T-cell (primary cell): ENCODE measurements around the gene KDM4E. TPM values are rescaled to one million over a fixed set of nuclear protein-coding genes. Genes with fewer than 3 reads are reported as not detected.

Experiments used
- ATAC-seq, 4 experiments: fragments of 200-7000 bp in 3 of 4; fragments of 150-1000 bp in 1 of 4; cut with Tn5 transposase; replicated peaks in 1 of 4; 1 replicate in 3 of 4; 2 replicates in 1 of 4; pipeline ENCODE4 v1.10.0; 2021; ENCODE audit warnings: moderate library complexity in 3 of 4, mild to moderate bottlenecking in 2 of 4, moderate number of reproducible peaks in 1 of 4
- CTCF ChIA-PET, 2 donors: fragments of 300-600 bp; sonication (Branson Sonifier 250); formaldehyde crosslinking; loops; one replicate each; lab custom pipeline; 2022; ENCODE audit warnings: antibody characterized with exemption in 2 of 2; lab: Charles Lee
- POLR2A ChIA-PET, 2 donors: fragments of 300-600 bp; sonication (Branson Sonifier 250); formaldehyde crosslinking; loops; one replicate each; lab custom pipeline; 2022; ENCODE audit warnings: antibody characterized with exemption in 2 of 2; lab: Charles Lee
- DNase-seq, 35 experiments: peaks; one replicate each; pipeline versions ENCODE4 v3.0.0 to v3.0.0-alpha.2; 2013 to 2023
- H3K27ac ChIP-seq: one replicate; pipeline ENCODE4 v1.5.1; 2013; ENCODE audit warnings: low read length
- H3K27me3 ChIP-seq, 2 experiments: replicated peaks in 1 of 2; 1 replicate in 1 of 2; 2 replicates in 1 of 2; pipeline versions ENCODE4 v1.6.1 to v1.7.0; 2013; ENCODE audit warnings: low read length in 1 of 2, mixed read lengths in 1 of 2; ENCODE audit not compliant: control insufficient read depth in 2 of 2, insufficient read depth in 2 of 2; ENCODE audit errors: extremely low read depth in 1 of 2
- H3K36me3 ChIP-seq, 2 donors: 1 replicate in 1 of 2; 2 replicates in 1 of 2; pipeline versions ENCODE4 v1.6.1 to v1.7.0; 2013; ENCODE audit warnings: low read length in 1 of 2; ENCODE audit not compliant: control insufficient read depth in 2 of 2, insufficient read depth in 1 of 2; ENCODE audit errors: extremely low read depth in 1 of 2
- H3K4me1 ChIP-seq, 2 experiments: 1 replicate in 1 of 2; 2 replicates in 1 of 2; pipeline versions ENCODE4 v1.6.1 to v1.7.0; 2013; ENCODE audit warnings: low read length in 2 of 2, mixed read lengths in 1 of 2; ENCODE audit not compliant: insufficient read depth in 2 of 2, control insufficient read depth in 1 of 2; ENCODE audit errors: extremely low read depth in 1 of 2
- H3K4me3 ChIP-seq, 2 donors: 1 replicate in 1 of 2; 2 replicates in 1 of 2; pipeline versions ENCODE4 v1.5.1 to v1.7.0; 2013; ENCODE audit warnings: mild to moderate bottlenecking in 2 of 2, low read length in 1 of 2, moderate library complexity in 1 of 2; ENCODE audit not compliant: control insufficient read depth in 1 of 2; ENCODE audit errors: extremely low read depth in 1 of 2
- H3K9me3 ChIP-seq: 2 replicates; pipeline ENCODE4 v1.7.0; 2013
- H3K27ac Mint-ChIP-seq, 2 donors: one replicate each; pipeline ENCODE4 v1.8.0; 2020 to 2021; ENCODE audit warnings: mild to moderate bottlenecking in 2 of 2, mixed read lengths in 2 of 2
- H3K27me3 Mint-ChIP-seq, 2 donors: one replicate each; pipeline ENCODE4 v1.8.0; 2021 to 2022; ENCODE audit warnings: mixed read lengths in 2 of 2
- H3K36me3 Mint-ChIP-seq: one replicate; pipeline ENCODE4 v1.8.0; 2021; ENCODE audit warnings: mixed read lengths
- H3K4me1 Mint-ChIP-seq, 3 donors: one replicate each; pipeline ENCODE4 v1.8.0; 2020 to 2022; ENCODE audit warnings: mixed read lengths in 3 of 3, mild to moderate bottlenecking in 1 of 3
- H3K4me3 Mint-ChIP-seq, 3 donors: one replicate each; pipeline ENCODE4 v1.8.0; 2020 to 2022; ENCODE audit warnings: mild to moderate bottlenecking in 3 of 3, mixed read lengths in 3 of 3, moderate library complexity in 3 of 3
- H3K9me3 Mint-ChIP-seq, 3 donors: one replicate each; pipeline ENCODE4 v1.8.0; 2020 to 2022; ENCODE audit warnings: mixed read lengths in 3 of 3
- WGBS: methylation state at CpG from one replicate; pipeline ENCODE4 v1.1.5; 2013; ENCODE audit warnings: missing lambda C conversion rate; ENCODE audit not compliant: insufficient coverage; 5-methylcytosine and 5-hydroxymethylcytosine counted together
- total RNA-seq, 35 experiments: library from RNA in 6 of 35; stranded (reverse) in 6 of 35; fragments of 120-200 nt in 1 of 35; gene quantifications; one replicate each; pipeline versions ENCODE4 v1.2.1 to v1.2.4 and lab custom pipeline; 2013 to 2026

The KDM4E gene
- total RNA-seq, 5 donors from 2014 or later (not counting 1 experiment from before 2014, with no cell fraction given), result not detected

DNA sequence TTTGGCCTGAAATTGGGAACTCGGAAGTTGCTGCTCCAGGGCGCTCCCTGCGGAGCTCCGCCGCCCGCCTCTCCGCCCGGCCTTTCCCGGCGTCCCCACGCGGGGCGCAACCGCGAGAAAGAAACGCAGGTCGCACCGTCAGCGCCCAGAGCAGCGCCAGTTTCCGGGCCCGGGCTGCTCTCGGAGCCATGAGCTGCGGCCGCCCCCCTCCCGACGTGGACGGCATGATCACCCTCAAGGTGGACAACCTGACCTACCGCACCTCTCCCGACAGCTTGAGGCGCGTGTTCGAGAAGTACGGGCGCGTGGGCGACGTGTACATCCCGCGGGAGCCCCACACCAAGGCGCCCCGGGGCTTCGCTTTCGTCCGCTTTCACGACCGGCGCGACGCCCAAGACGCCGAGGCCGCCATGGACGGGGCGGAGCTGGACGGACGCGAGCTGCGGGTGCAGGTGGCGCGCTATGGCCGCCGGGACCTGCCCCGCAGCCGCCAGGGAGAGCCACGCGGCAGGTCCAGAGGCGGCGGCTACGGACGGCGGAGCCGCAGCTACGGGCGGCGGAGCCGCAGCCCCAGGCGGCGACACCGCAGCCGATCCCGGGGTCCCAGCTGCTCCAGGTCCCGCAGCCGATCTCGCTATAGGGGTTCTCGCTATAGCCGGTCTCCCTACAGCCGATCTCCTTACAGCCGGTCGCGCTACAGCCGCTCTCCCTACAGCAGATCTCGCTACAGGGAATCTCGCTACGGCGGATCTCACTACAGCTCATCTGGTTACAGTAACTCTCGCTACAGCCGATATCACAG, 42.2 kb downstream of the KDM4E start:
- Mint-ChIP-seq H3K4me1 (peaks cover 30 to 40% (median 31%) of the 10 kb centered on the region in 3 donors), H3K36me3 (peaks cover 9% of the 10 kb centered on the region), H3K27me3 (no peaks in the 10 kb centered on the region), H3K27ac (peak overlapping the region; percentile 97 to 99), H3K4me3 (peak overlapping the region; percentile 94 to 100 (median 97)), H3K9me3 (no peaks in the 10 kb centered on the region)
- Histone ChIP-seq H3K36me3 (peaks cover 0 to 2% of the 10 kb centered on the region in 2 donors), H3K4me1 (peaks cover 9% of the 10 kb centered on the region in 2 experiments), H3K27me3 (no peaks in the 10 kb centered on the region), H3K4me3 (peak overlapping the region; percentile 72 to 93), H3K9me3 (no peaks in the 10 kb centered on the region), H3K27ac (peak overlapping the region; percentile 91)
- peak; percentile 34 to 83 (median 60) for DNase-seq
- ChIA-PET POLR2A (interaction anchor here (0.5 to 3.1 kb wide), 12 partner anchors 18 to 1326 kb away, joined by 3 to 33 read pairs (median 4); partner anchors contain the start of genes CWC15 (in 2 of the 2), FAM76B (in 2 of the 2), KDM4D (in 2 of the 2) and SESN3 (in 2 of the 2)), CTCF (interaction anchor here (0.5 to 5.7 kb wide), 27 partner anchors 9 to 1332 kb away, joined by 3 to 73 read pairs (median 4); partner anchors contain the start of genes ENDOD1 (in 2 of the 2), CCDC82 (in 1 of the 2), CEP57 (in 1 of the 2) and CWC15 (in 1 of the 2))
- WGBS, result 0% methylated on average over 98 of the region's 98 CpGs
- peak; percentile 74 to 78 (median 77) for ATAC-seq

DNA sequence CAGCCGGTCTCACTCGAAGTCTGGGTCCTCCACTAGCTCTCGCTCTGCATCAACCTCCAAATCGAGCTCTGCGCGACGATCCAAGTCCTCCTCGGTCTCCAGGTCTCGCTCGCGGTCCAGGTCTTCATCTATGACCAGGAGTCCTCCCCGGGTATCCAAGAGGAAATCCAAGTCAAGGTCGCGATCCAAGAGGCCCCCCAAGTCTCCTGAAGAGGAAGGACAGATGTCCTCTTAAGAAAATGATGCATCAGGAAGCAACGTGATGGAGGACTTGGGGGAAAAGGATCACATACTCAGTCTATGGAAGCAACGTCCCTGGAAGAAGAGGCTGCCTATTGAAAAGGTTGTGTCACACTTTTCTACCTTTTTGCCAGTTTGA, 42.8 kb downstream of the KDM4E start:
- H3K36me3 ChIP-seq, result peaks cover 0 to 2% of the 10 kb centered on the region in 2 donors
- Mint-ChIP-seq H3K4me3 (peak overlapping the region; percentile 94 to 100 (median 97)), H3K27ac (peak overlapping the region; percentile 97 to 99), H3K36me3 (peaks cover 13% of the 10 kb centered on the region), H3K9me3 (no peaks in the 10 kb centered on the region), H3K27me3 (no peaks in the 10 kb centered on the region), H3K4me1 (peaks cover 33 to 43% (median 35%) of the 10 kb centered on the region in 3 donors)
- no peaks in the 10 kb centered on the region for H3K9me3 ChIP-seq
- ATAC-seq (no peak), DNase-seq (peak in 5 of 35 experiments; percentile 30 to 43 (median 35))
- CTCF ChIA-PET, result interaction anchor here (0.6 to 5.7 kb wide), 26 partner anchors 9 to 1322 kb away, joined by 3 to 73 read pairs (median 5); partner anchors contain the start of genes ENDOD1 (in 2 of the 2), CCDC82 (in 1 of the 2), CWC15 (in 1 of the 2) and FAM76B (in 1 of the 2)
- peak overlapping the region; percentile 72 to 93 for H3K4me3 ChIP-seq
- H3K27me3 ChIP-seq, result no peaks in the 10 kb centered on the region
- H3K4me1 ChIP-seq, result peaks cover 9% of the 10 kb centered on the region in 2 experiments
- POLR2A ChIA-PET, result interaction anchor here (1.0 to 3.1 kb wide), 7 partner anchors 21 to 1326 kb away, joined by 3 to 33 read pairs (median 4); partner anchors contain the start of genes SESN3 (in 2 of the 2), C11orf54 (in 1 of the 2), CWC15 (in 1 of the 2) and ENDOD1 (in 1 of the 2)
- WGBS, result 0% methylated on average over 10 of the region's 16 CpGs
- H3K27ac ChIP-seq, result peak overlapping the region; percentile 91

- peak overlapping the region; percentile 72 to 93 for H3K4me3 ChIP-seq
- H3K4me3 Mint-ChIP-seq, result peak overlapping the region; percentile 94 to 100 (median 97)
- peak overlapping the region; percentile 97 to 99 for H3K27ac Mint-ChIP-seq
- H3K27me3 ChIP-seq, result no peaks in the 10 kb centered on the region
- H3K4me1 ChIP-seq, result peaks cover 9% of the 10 kb centered on the region in 2 experiments
- H3K36me3 ChIP-seq, result peaks cover 0 to 2% of the 10 kb centered on the region in 2 donors
- peaks cover 13% of the 10 kb centered on the region for H3K36me3 Mint-ChIP-seq
- H3K27ac ChIP-seq, result peak overlapping the region; percentile 91
- peak; percentile 23 to 86 (median 63) for DNase-seq
- H3K4me1 Mint-ChIP-seq, result peaks cover 33 to 46% (median 35%) of the 10 kb centered on the region in 3 donors
- H3K9me3 Mint-ChIP-seq, result no peaks in the 10 kb centered on the region
- 0% methylated on average over 3 of the region's 5 CpGs for WGBS
- CTCF ChIA-PET, result interaction anchor here (0.5 to 5.7 kb wide), 20 partner anchors 16 to 1833 kb away, joined by 3 to 73 read pairs (median 4); partner anchors contain the start of genes ENDOD1 (in 2 of the 2), SESN3 (in 2 of the 2), CCDC82 (in 1 of the 2) and CWC15 (in 1 of the 2)
- no peaks in the 10 kb centered on the region for H3K27me3 Mint-ChIP-seq
- H3K9me3 ChIP-seq, result no peaks in the 10 kb centered on the region
- POLR2A ChIA-PET, result interaction anchor here (0.7 to 3.1 kb wide), 8 partner anchors 21 to 1327 kb away, joined by 3 to 33 read pairs (median 4); partner anchors contain the start of genes C11orf54 (in 1 of the 2), CWC15 (in 1 of the 2), ENDOD1 (in 1 of the 2) and FAM76B (in 1 of the 2)
- ATAC-seq, result peak; percentile 56 to 72 (median 61)
Measured at GRCh38 chr11:95068549-95068948, 43.5 kb downstream of the KDM4E start.

- 100% methylated on average over 1 of the region's 1 CpG for WGBS
- POLR2A ChIA-PET, result interaction anchor here (0.6 to 1.2 kb wide), 2 partner anchors 19 to 492 kb away, joined by 3 read pairs; partner anchors contain the start of gene ENDOD1 (in 1 of the 2)
- peak overlapping the region in 1 of 2 donors; percentile 44 for H3K27ac Mint-ChIP-seq
- H3K27ac ChIP-seq, result no peak overlapping the region
- DNase-seq (no peak), ATAC-seq (no peak)
- no peaks in the 10 kb centered on the region for H3K9me3 ChIP-seq
- H3K36me3 Mint-ChIP-seq, result peaks cover 13% of the 10 kb centered on the region
- H3K27me3 Mint-ChIP-seq, result no peaks in the 10 kb centered on the region
- H3K4me1 ChIP-seq, result peaks cover 9% of the 10 kb centered on the region in 2 experiments
- H3K4me3 ChIP-seq, result no peak overlapping the region
- peaks cover 33 to 52% (median 35%) of the 10 kb centered on the region in 3 donors for H3K4me1 Mint-ChIP-seq
- no peaks in the 10 kb centered on the region for H3K27me3 ChIP-seq
- peak overlapping the region; percentile 7 to 100 (median 56) for H3K4me3 Mint-ChIP-seq
- peaks cover 0 to 2% of the 10 kb centered on the region in 2 donors for H3K36me3 ChIP-seq
- CTCF ChIA-PET, result interaction anchor here (0.6 to 5.7 kb wide), 19 partner anchors 8 to 1354 kb away, joined by 3 to 73 read pairs (median 4); partner anchors contain the start of genes ENDOD1 (in 1 of the 2) and FAM76B (in 1 of the 2)
- H3K9me3 Mint-ChIP-seq, result no peaks in the 10 kb centered on the region
Measured at GRCh38 chr11:95070471-95070870, 45.4 kb downstream of the KDM4E start.

DNA sequence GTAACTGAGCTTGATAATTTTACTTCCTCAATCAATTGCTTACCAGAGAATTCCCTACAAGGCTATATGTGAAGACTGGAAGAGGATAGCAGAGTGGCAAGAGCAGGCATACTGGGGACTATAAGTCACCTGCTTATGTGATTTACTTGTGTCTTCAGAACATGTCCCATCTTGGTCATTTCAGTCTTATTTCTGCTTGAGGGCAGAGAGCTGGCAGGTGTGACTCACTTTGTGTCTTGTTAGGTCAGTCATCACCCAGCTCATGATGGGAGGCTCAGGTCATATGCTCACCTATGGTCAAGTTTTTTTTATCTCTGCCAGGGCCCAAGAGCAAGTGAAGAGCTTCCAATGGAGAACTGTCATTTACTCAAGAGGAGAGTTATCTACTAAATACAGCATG, 47.9 kb downstream of the KDM4E start:
- Histone ChIP-seq H3K27ac (no peak overlapping the region), H3K27me3 (no peaks in the 10 kb centered on the region), H3K4me1 (peaks cover 9% of the 10 kb centered on the region in 2 experiments), H3K4me3 (no peak overlapping the region), H3K9me3 (no peaks in the 10 kb centered on the region), H3K36me3 (peaks cover 0 to 2% of the 10 kb centered on the region in 2 donors)
- H3K4me3 Mint-ChIP-seq, result no peak overlapping the region
- no peak overlapping the region for H3K27ac Mint-ChIP-seq
- DNase-seq (no peak), ATAC-seq (no peak)
- H3K9me3 Mint-ChIP-seq, result no peaks in the 10 kb centered on the region
- POLR2A ChIA-PET, result no interaction called here
- H3K4me1 Mint-ChIP-seq, result peaks cover 28 to 47% (median 30%) of the 10 kb centered on the region in 3 donors
- no peaks in the 10 kb centered on the region for H3K27me3 Mint-ChIP-seq
- CTCF ChIA-PET, result interaction anchor here (0.5 to 1.8 kb wide), 7 partner anchors 9 to 107 kb away, joined by 3 to 7 read pairs (median 4); no protein-coding TSS in a partner anchor
- peaks cover 13% of the 10 kb centered on the region for H3K36me3 Mint-ChIP-seq
